ENCODE measurements around the gene SLC34A1. TPM values are rescaled to one million over a fixed set of nuclear protein-coding genes. Genes with fewer than 3 reads are reported as not detected.

The SLC34A1 gene
- total RNA-seq, 5 donors from 2014 or later (not counting 1 experiment from before 2014, with no cell fraction given), result 0.13 to 0.18 (median 0.16) TPM; not detected in 2

DNA sequence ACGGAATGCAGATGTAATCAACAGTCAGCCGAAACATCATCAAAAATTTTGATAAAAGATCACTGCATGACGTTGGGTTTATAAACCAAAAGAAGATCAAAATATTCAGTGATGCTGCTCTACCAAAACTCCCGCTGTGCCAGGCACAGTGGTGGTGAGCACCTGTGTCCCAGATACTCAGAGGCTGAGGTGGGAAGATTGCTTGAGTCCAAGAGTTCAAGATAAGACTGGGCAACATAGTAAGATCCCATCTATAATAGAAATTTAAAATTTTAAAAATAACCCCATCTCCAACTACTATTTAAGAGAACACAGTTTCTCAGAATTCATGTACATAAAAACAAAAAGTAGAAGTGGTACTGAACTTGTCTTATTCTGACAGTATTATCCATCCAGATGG is 36.5 kb upstream of the SLC34A1 start:
- Mint-ChIP-seq H3K4me3 (no peak overlapping the region), H3K27ac (no peak overlapping the region), H3K9me3 (no peaks in the 10 kb centered on the region), H3K4me1 (peaks cover 50 to 59% (median 58%) of the 10 kb centered on the region in 3 donors), H3K27me3 (no peaks in the 10 kb centered on the region), H3K36me3 (peaks cover 25% of the 10 kb centered on the region)
- H3K4me3 ChIP-seq (ENCODE audit: control insufficient read depth in 1 of 2, extremely low read depth in 1 of 2, low read length in 1 of 2), result no peak overlapping the region
- ChIA-PET CTCF (no interaction called here), POLR2A (interaction anchor here in 1 of 2 donors (0.8 kb wide), 1 partner anchor 9 kb away, joined by 4 read pairs; no protein-coding TSS in a partner anchor)
- peaks cover 18 to 49% of the 10 kb centered on the region in 2 experiments for H3K4me1 ChIP-seq (ENCODE audit: control insufficient read depth in 1 of 2, extremely low read depth in 1 of 2, insufficient read depth in 2 of 2, low read length in 2 of 2)
- WGBS (ENCODE audit: insufficient coverage), result 80% methylated on average over 1 of the region's 4 CpGs
- no peaks in the 10 kb centered on the region for H3K27me3 ChIP-seq (replicated peaks in 1 of 2; ENCODE audit: control insufficient read depth in 2 of 2, extremely low read depth in 1 of 2, insufficient read depth in 2 of 2, low read length in 1 of 2)
- no peak for DNase-seq
- peaks cover 5 to 44% of the 10 kb centered on the region in 2 donors for H3K36me3 ChIP-seq (ENCODE audit: control insufficient read depth in 2 of 2, extremely low read depth in 1 of 2, insufficient read depth in 1 of 2, low read length in 1 of 2)
- no peak for ATAC-seq (replicated peaks in 1 of 4)
- no peaks in the 10 kb centered on the region for H3K9me3 ChIP-seq
- H3K27ac ChIP-seq (ENCODE audit: low read length), result no peak overlapping the region

GRCh38 chr5:177349362-177349647 is 34.9 kb upstream of the SLC34A1 start:
- no CpG with 5 or more reads among the region's 3 CpGs for WGBS (ENCODE audit: insufficient coverage)
- DNase-seq (no peak), ATAC-seq (replicated peaks in 1 of 4) (no peak)
- peak overlapping the region; percentile 81 to 97 (median 87) for H3K4me3 Mint-ChIP-seq
- H3K27me3 Mint-ChIP-seq, result no peaks in the 10 kb centered on the region
- no peaks in the 10 kb centered on the region for H3K9me3 Mint-ChIP-seq
- Histone ChIP-seq H3K27me3 (replicated peaks in 1 of 2; ENCODE audit: control insufficient read depth in 2 of 2, extremely low read depth in 1 of 2, insufficient read depth in 2 of 2, low read length in 1 of 2) (no peaks in the 10 kb centered on the region), H3K9me3 (no peaks in the 10 kb centered on the region), H3K27ac (ENCODE audit: low read length) (no peak overlapping the region), H3K4me1 (ENCODE audit: control insufficient read depth in 1 of 2, extremely low read depth in 1 of 2, insufficient read depth in 2 of 2, low read length in 2 of 2) (peaks cover 18 to 49% of the 10 kb centered on the region in 2 experiments), H3K4me3 (ENCODE audit: control insufficient read depth in 1 of 2, extremely low read depth in 1 of 2, low read length in 1 of 2) (no peak overlapping the region), H3K36me3 (ENCODE audit: control insufficient read depth in 2 of 2, extremely low read depth in 1 of 2, insufficient read depth in 1 of 2, low read length in 1 of 2) (peaks cover 5 to 37% of the 10 kb centered on the region in 2 donors)
- H3K27ac Mint-ChIP-seq, result peak overlapping the region; percentile 45 to 80
- CTCF ChIA-PET, result interaction anchor here (0.5 to 0.9 kb wide), 6 partner anchors 19 to 321 kb away, joined by 3 to 4 read pairs (median 3); no protein-coding TSS in a partner anchor
- H3K4me1 Mint-ChIP-seq, result peaks cover 46 to 57% (median 55%) of the 10 kb centered on the region in 3 donors
- POLR2A ChIA-PET, result no interaction called here
- peaks cover 19% of the 10 kb centered on the region for H3K36me3 Mint-ChIP-seq

GRCh38 chr5:177349762-177350161 is 34.5 kb upstream of the SLC34A1 start:
- Histone ChIP-seq H3K36me3 (ENCODE audit: control insufficient read depth in 2 of 2, extremely low read depth in 1 of 2, insufficient read depth in 1 of 2, low read length in 1 of 2) (peaks cover 5 to 37% of the 10 kb centered on the region in 2 donors), H3K4me1 (ENCODE audit: control insufficient read depth in 1 of 2, extremely low read depth in 1 of 2, insufficient read depth in 2 of 2, low read length in 2 of 2) (peaks cover 20 to 49% of the 10 kb centered on the region in 2 experiments), H3K4me3 (ENCODE audit: control insufficient read depth in 1 of 2, extremely low read depth in 1 of 2, low read length in 1 of 2) (no peak overlapping the region), H3K9me3 (no peaks in the 10 kb centered on the region), H3K27ac (ENCODE audit: low read length) (no peak overlapping the region), H3K27me3 (replicated peaks in 1 of 2; ENCODE audit: control insufficient read depth in 2 of 2, extremely low read depth in 1 of 2, insufficient read depth in 2 of 2, low read length in 1 of 2) (no peaks in the 10 kb centered on the region)
- ChIA-PET CTCF (interaction anchor here in 1 of 2 donors (0.7 kb wide), 1 partner anchor 31 kb away, joined by 3 read pairs; no protein-coding TSS in a partner anchor), POLR2A (no interaction called here)
- no peaks in the 10 kb centered on the region for H3K27me3 Mint-ChIP-seq
- 94% methylated on average over 3 of the region's 5 CpGs for WGBS (ENCODE audit: insufficient coverage)
- no peaks in the 10 kb centered on the region for H3K9me3 Mint-ChIP-seq
- peaks cover 19% of the 10 kb centered on the region for H3K36me3 Mint-ChIP-seq
- peak overlapping the region; percentile 81 to 97 (median 87) for H3K4me3 Mint-ChIP-seq
- H3K4me1 Mint-ChIP-seq, result peaks cover 51 to 61% (median 59%) of the 10 kb centered on the region in 3 donors
- DNase-seq (no peak), ATAC-seq (replicated peaks in 1 of 4) (no peak)
- H3K27ac Mint-ChIP-seq, result peak overlapping the region; percentile 45 to 80

- Histone ChIP-seq H3K9me3 (no peaks in the 10 kb centered on the region), H3K4me1 (ENCODE audit: control insufficient read depth in 1 of 2, extremely low read depth in 1 of 2, insufficient read depth in 2 of 2, low read length in 2 of 2) (peaks cover 22 to 59% of the 10 kb centered on the region in 2 experiments), H3K27me3 (replicated peaks in 1 of 2; ENCODE audit: control insufficient read depth in 2 of 2, extremely low read depth in 1 of 2, insufficient read depth in 2 of 2, low read length in 1 of 2) (no peaks in the 10 kb centered on the region), H3K4me3 (ENCODE audit: control insufficient read depth in 1 of 2, extremely low read depth in 1 of 2, low read length in 1 of 2) (peak overlapping the region; percentile 74 to 95), H3K27ac (ENCODE audit: low read length) (peak overlapping the region; percentile 87), H3K36me3 (ENCODE audit: control insufficient read depth in 2 of 2, extremely low read depth in 1 of 2, insufficient read depth in 1 of 2, low read length in 1 of 2) (peaks cover 5 to 33% of the 10 kb centered on the region in 2 donors)
- POLR2A ChIA-PET, result interaction anchor here in 1 of 2 donors (0.5 to 0.9 kb wide), 2 partner anchors 13 to 38 kb away, joined by 3 read pairs; no protein-coding TSS in a partner anchor
- H3K4me3 Mint-ChIP-seq, result peak overlapping the region; percentile 87 to 98 (median 97)
- H3K27me3 Mint-ChIP-seq, result no peaks in the 10 kb centered on the region
- ATAC-seq (replicated peaks in 1 of 4), result no peak
- H3K36me3 Mint-ChIP-seq, result peaks cover 19% of the 10 kb centered on the region
- 4% methylated on average over 5 of the region's 19 CpGs for WGBS (ENCODE audit: insufficient coverage)
- H3K9me3 Mint-ChIP-seq, result no peaks in the 10 kb centered on the region
- no peak for DNase-seq
- peaks cover 62 to 69% (median 62%) of the 10 kb centered on the region in 3 donors for H3K4me1 Mint-ChIP-seq
- CTCF ChIA-PET, result interaction anchor here (0.6 to 1.9 kb wide), 8 partner anchors 18 to 106 kb away, joined by 3 to 6 read pairs (median 4); no protein-coding TSS in a partner anchor
- peak overlapping the region; percentile 100 for H3K27ac Mint-ChIP-seq
These were observed 33.4 kb upstream of the SLC34A1 start for GRCh38 chr5:177350776-177351391.

DNA sequence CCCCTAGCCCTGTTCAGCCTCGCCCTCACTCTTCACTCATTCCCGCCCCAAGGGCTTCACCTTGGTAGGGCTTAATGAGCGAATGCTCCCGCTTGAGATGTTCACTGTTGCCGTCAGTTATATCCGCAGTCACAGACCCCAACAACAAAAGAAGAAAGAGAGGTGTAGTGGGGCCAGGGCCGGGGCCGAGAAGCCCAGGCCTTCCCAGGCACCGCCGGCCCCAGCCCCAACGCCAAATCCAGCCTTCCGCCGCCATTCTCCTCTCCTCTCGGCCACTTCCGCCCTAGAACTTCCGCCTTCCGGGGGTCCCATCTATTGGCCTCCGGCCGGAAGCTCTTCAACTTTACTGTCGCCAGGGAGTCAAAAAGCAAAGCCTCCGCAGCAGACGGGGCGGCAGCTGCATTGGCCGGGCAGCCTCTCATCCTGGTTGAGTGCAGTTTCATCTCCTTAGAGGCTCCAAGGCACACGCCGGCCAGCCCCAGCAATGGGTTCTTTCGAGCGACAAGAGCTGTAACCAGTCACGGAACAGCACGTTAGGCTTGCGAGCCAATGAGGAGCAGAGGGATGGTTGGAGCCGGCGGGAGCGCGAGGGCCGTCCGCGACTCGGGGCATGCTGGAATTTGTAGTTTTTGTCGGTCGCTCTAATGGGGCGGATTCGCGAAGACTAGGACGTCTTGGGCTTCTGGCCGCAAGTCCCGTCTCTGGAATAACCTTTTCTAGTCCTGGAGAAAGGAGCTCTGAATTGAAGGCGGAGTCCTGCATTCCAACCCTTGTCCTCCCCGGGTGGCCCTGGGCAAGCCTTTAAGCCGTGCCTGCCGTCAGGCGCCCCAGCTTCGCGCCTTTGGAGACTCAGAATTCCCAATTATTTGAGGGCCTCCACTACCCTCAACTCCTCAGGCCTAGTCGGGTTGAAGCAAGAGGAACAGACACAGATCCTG is 32.6 kb upstream of the SLC34A1 start, which contains the start of gene LMAN2:
LMAN2 (minus strand) TSS at position 277 of the 938 bp plus-strand sequence; CDS start at position 256, 21 bp downstream.
- Mint-ChIP-seq H3K27ac (peak within 1 kb of the TSS; percentile 100), H3K27me3 (no peaks in the 10 kb centered on the region), H3K9me3 (no peaks in the 10 kb centered on the region), H3K36me3 (peaks cover 16% of the 10 kb centered on the region), H3K4me1 (peaks cover 63 to 69% (median 67%) of the 10 kb centered on the region in 3 donors), H3K4me3 (peak within 1 kb of the TSS; percentile 87 to 98 (median 97))
- Histone ChIP-seq H3K4me1 (ENCODE audit: control insufficient read depth in 1 of 2, extremely low read depth in 1 of 2, insufficient read depth in 2 of 2, low read length in 2 of 2) (peaks cover 25 to 65% of the 10 kb centered on the region in 2 experiments), H3K4me3 (ENCODE audit: control insufficient read depth in 1 of 2, extremely low read depth in 1 of 2, low read length in 1 of 2) (peak within 1 kb of the TSS; percentile 74 to 95), H3K27ac (ENCODE audit: low read length) (peak within 1 kb of the TSS; percentile 87), H3K36me3 (ENCODE audit: control insufficient read depth in 2 of 2, extremely low read depth in 1 of 2, insufficient read depth in 1 of 2, low read length in 1 of 2) (peaks cover 5 to 28% of the 10 kb centered on the region in 2 donors), H3K27me3 (replicated peaks in 1 of 2; ENCODE audit: control insufficient read depth in 2 of 2, extremely low read depth in 1 of 2, insufficient read depth in 2 of 2, low read length in 1 of 2) (no peaks in the 10 kb centered on the region), H3K9me3 (no peaks in the 10 kb centered on the region)
- ChIA-PET CTCF (interaction anchor here (0.6 to 1.9 kb wide), 11 partner anchors 17 to 105 kb away, joined by 3 to 6 read pairs (median 3); no protein-coding TSS in a partner anchor), POLR2A (interaction anchor here in 1 of 2 donors (0.5 to 1.0 kb wide), 5 partner anchors 10 to 39 kb away, joined by 3 to 15 read pairs (median 4); no protein-coding TSS in a partner anchor)
- 11% methylated on average over 45 of the region's 55 CpGs for WGBS (ENCODE audit: insufficient coverage)
- DNase-seq, result peak; percentile 85 to 95 (median 91)
- peak; percentile 98 to 99 (median 98) for ATAC-seq (replicated peaks in 1 of 4)

DNA sequence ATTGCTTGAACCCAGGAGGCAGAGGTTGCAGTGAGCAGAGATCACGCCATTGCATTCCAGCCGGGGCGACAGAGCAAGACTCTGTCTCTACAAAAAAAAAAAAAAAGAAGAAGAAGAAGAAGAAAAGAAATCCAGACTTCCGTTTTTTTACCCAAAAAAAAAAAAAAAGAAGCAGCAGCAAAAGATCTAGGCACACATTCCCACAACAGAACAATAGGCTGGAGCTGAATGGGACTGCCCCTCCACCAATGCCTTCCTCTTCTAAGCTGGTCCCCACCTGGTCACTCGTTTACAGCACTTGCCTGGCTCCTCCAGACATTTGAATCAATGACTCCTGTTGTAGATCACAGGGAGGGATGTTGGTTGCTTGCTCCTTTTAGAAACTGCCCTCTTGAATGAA is 31.1 kb upstream of the SLC34A1 start:
- Mint-ChIP-seq H3K4me3 (peak overlapping the region in 1 of 3 donors; percentile 37), H3K9me3 (no peaks in the 10 kb centered on the region), H3K4me1 (peaks cover 61 to 69% (median 69%) of the 10 kb centered on the region in 3 donors), H3K27ac (peak overlapping the region; percentile 6 to 59), H3K27me3 (no peaks in the 10 kb centered on the region), H3K36me3 (peaks cover 12% of the 10 kb centered on the region)
- Histone ChIP-seq H3K4me1 (ENCODE audit: control insufficient read depth in 1 of 2, extremely low read depth in 1 of 2, insufficient read depth in 2 of 2, low read length in 2 of 2) (peaks cover 32 to 66% of the 10 kb centered on the region in 2 experiments), H3K27me3 (replicated peaks in 1 of 2; ENCODE audit: control insufficient read depth in 2 of 2, extremely low read depth in 1 of 2, insufficient read depth in 2 of 2, low read length in 1 of 2) (no peaks in the 10 kb centered on the region), H3K9me3 (no peaks in the 10 kb centered on the region), H3K36me3 (ENCODE audit: control insufficient read depth in 2 of 2, extremely low read depth in 1 of 2, insufficient read depth in 1 of 2, low read length in 1 of 2) (peaks cover 5 to 15% of the 10 kb centered on the region in 2 donors), H3K4me3 (ENCODE audit: control insufficient read depth in 1 of 2, extremely low read depth in 1 of 2, low read length in 1 of 2) (no peak overlapping the region), H3K27ac (ENCODE audit: low read length) (no peak overlapping the region)
- ChIA-PET POLR2A (no interaction called here), CTCF (interaction anchor here (0.6 to 0.7 kb wide), 2 partner anchors 43 to 239 kb away, joined by 3 read pairs; no protein-coding TSS in a partner anchor)
- whole genome bisulfite sequencing (ENCODE audit: insufficient coverage), result no CpG with 5 or more reads among the region's 5 CpGs
- ATAC-seq (replicated peaks in 1 of 4), result no peak
- DNase-seq, result no peak

Data from T-cell (primary cell).